ENCODE data around the gene FER.
A peak's percentile ranks its signal among the peaks of the same experiment; 100 is the strongest.

The FER gene

GRCh38 chr5:109141222-109142200 lies 393.8 kb downstream of the FER start:
- TF ChIP-seq EZH2 (IDR thresholded peaks at IDR 0.05; ENCODE audit: borderline replicate concordance, low read depth, low read length, severe bottlenecking) (no peak), CTCF (IDR thresholded peaks at IDR 0.05; ENCODE audit: borderline replicate concordance, extremely low read depth, low read length, poor library complexity, severe bottlenecking) (no peak)
- ATAC-seq (ENCODE audit: insufficient read depth, low read depth) (peak; percentile 48; the same call in 1 of the 3 replicates), DNase-seq (no peak)
- Histone ChIP-seq H3K9ac (ENCODE audit: low read depth, low read length) (no peak overlapping the region), H3K4me3 (ENCODE audit: low read depth in 1 of 2, low read length in 2 of 2) (no peak overlapping the region), H2AFZ (ENCODE audit: low read depth, low read length) (no peak overlapping the region), H3K27me3 (ENCODE audit: insufficient read depth, low read length, poor library complexity) (no peaks in the 10 kb centered on the region), H3K4me2 (ENCODE audit: insufficient read depth, low read length) (no peak overlapping the region), H3K79me2 (ENCODE audit: insufficient read depth, low read length) (no peaks in the 10 kb centered on the region), H3K27ac (ENCODE audit: low read length) (no peak overlapping the region), H4K20me1 (ENCODE audit: insufficient read depth, low read length) (no peaks in the 10 kb centered on the region), H3K36me3 (ENCODE audit: insufficient read depth, low read length) (no peaks in the 10 kb centered on the region), H3K4me1 (ENCODE audit: insufficient read depth, low read length) (no peaks in the 10 kb centered on the region), H3K9me3 (ENCODE audit: insufficient read depth, low read length, severe bottlenecking) (no peaks in the 10 kb centered on the region)

DNA sequence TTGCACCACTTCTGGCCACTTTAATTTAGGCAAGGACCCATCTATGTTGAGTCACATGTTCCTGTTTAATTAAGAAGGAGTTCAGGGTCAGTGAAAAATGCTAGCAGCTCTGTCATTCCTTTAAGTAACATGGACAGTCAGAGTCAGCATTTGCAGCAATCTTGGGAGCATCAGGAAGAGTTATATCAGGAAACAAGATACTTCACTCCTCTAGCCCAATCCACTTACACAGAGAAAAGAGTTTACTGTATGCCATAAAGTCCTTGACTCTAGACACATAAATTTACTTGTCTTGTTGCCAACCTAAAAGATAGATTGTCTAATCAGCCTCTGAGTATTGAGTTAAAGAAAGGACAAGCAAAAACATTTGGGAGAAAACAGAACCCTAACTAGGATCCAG lies 395.3 kb downstream of the FER start:
- Histone ChIP-seq H2AFZ (ENCODE audit: low read depth, low read length) (no peak overlapping the region), H3K4me1 (ENCODE audit: insufficient read depth, low read length) (no peaks in the 10 kb centered on the region), H3K9ac (ENCODE audit: low read depth, low read length) (no peak overlapping the region), H3K4me3 (ENCODE audit: low read depth in 1 of 2, low read length in 2 of 2) (no peak overlapping the region), H3K27me3 (ENCODE audit: insufficient read depth, low read length, poor library complexity) (no peaks in the 10 kb centered on the region), H3K79me2 (ENCODE audit: insufficient read depth, low read length) (no peaks in the 10 kb centered on the region), H3K4me2 (ENCODE audit: insufficient read depth, low read length) (no peak overlapping the region), H3K36me3 (ENCODE audit: insufficient read depth, low read length) (no peaks in the 10 kb centered on the region), H4K20me1 (ENCODE audit: insufficient read depth, low read length) (no peaks in the 10 kb centered on the region), H3K27ac (ENCODE audit: low read length) (no peak overlapping the region), H3K9me3 (ENCODE audit: insufficient read depth, low read length, severe bottlenecking) (no peaks in the 10 kb centered on the region)
- ATAC-seq (ENCODE audit: insufficient read depth, low read depth) = no peak
- TF ChIP-seq CTCF (IDR thresholded peaks at IDR 0.05; ENCODE audit: borderline replicate concordance, extremely low read depth, low read length, poor library complexity, severe bottlenecking) (no peak), EZH2 (IDR thresholded peaks at IDR 0.05; ENCODE audit: borderline replicate concordance, low read depth, low read length, severe bottlenecking) (no peak)
- no peak for DNase-seq

DNA sequence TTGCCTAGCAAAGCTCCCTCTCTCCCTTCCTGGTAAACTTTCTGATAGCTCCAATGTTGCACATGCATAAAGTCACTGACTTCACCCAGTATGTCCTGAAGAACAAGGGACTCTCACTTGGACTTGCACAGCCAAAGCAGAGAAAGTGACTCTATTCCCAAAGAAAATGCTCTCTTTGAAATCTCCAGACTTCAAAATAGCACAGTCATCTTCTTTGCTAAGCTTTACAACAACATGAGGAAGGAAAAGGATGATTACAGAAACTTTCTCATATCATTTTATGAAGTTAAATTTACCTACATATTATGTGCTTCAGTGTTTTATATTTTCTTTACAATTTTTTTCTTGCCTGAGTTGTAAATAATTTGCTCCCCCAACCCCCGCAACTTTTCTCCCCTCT lies 397.4 kb downstream of the FER start:
- ATAC-seq (ENCODE audit: insufficient read depth, low read depth) (no peak), DNase-seq (no peak)
- H3K27me3 ChIP-seq (ENCODE audit: insufficient read depth, low read length, poor library complexity) = no peaks in the 10 kb centered on the region
- no peak overlapping the region for H3K9ac ChIP-seq (ENCODE audit: low read depth, low read length)
- H3K4me2 ChIP-seq (ENCODE audit: insufficient read depth, low read length) = no peak overlapping the region
- no peak overlapping the region for H2AFZ ChIP-seq (ENCODE audit: low read depth, low read length)
- H4K20me1 ChIP-seq (ENCODE audit: insufficient read depth, low read length) = no peaks in the 10 kb centered on the region
- no peak overlapping the region for H3K27ac ChIP-seq (ENCODE audit: low read length)
- H3K79me2 ChIP-seq (ENCODE audit: insufficient read depth, low read length) = no peaks in the 10 kb centered on the region
- no peaks in the 10 kb centered on the region for H3K9me3 ChIP-seq (ENCODE audit: insufficient read depth, low read length, severe bottlenecking)
- no peak for TF ChIP-seq EZH2 (IDR thresholded peaks at IDR 0.05; ENCODE audit: borderline replicate concordance, low read depth, low read length, severe bottlenecking)
- TF ChIP-seq CTCF (IDR thresholded peaks at IDR 0.05; ENCODE audit: borderline replicate concordance, extremely low read depth, low read length, poor library complexity, severe bottlenecking) = no peak
- no peak overlapping the region for H3K4me3 ChIP-seq (ENCODE audit: low read depth in 1 of 2, low read length in 2 of 2)
- H3K36me3 ChIP-seq (ENCODE audit: insufficient read depth, low read length) = no peaks in the 10 kb centered on the region
- no peaks in the 10 kb centered on the region for H3K4me1 ChIP-seq (ENCODE audit: insufficient read depth, low read length)

Measured in DND-41 (cell line).